ENCODE results near the gene ADK.

DNA sequence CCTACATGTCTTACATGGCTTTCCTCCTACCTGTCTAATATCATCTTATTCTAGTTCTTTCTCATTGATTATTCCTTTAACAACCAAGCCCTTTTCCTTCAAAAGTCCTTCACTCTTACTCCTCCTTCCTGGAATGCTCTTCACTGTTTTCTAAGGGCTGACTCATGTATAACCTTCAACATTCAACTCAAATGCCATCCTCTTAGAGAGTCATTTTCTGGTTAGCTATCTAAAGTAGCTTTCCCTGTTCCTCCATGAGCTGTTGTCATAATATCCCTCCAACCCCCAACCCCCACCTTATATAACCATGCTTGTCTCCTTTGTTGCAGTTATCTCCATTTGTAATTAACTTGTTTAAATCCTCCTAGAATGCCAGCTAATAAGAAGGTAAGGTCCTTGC is 286.8 kb downstream of the ADK start:
- TF ChIP-seq, protein P1, sequence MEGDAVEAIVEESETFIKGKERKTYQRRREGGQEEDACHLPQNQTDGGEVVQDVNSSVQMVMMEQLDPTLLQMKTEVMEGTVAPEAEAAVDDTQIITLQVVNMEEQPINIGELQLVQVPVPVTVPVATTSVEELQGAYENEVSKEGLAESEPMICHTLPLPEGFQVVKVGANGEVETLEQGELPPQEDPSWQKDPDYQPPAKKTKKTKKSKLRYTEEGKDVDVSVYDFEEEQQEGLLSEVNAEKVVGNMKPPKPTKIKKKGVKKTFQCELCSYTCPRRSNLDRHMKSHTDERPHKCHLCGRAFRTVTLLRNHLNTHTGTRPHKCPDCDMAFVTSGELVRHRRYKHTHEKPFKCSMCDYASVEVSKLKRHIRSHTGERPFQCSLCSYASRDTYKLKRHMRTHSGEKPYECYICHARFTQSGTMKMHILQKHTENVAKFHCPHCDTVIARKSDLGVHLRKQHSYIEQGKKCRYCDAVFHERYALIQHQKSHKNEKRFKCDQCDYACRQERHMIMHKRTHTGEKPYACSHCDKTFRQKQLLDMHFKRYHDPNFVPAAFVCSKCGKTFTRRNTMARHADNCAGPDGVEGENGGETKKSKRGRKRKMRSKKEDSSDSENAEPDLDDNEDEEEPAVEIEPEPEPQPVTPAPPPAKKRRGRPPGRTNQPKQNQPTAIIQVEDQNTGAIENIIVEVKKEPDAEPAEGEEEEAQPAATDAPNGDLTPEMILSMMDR (conservative IDR thresholded peaks at IDR 0.05 in 1 of 2, IDR thresholded peaks at IDR 0.05 in 1 of 2; ENCODE audit: low read depth in 1 of 2, low read length in 2 of 2): no peak
- TF ChIP-seq EZH2 (IDR thresholded peaks at IDR 0.05; ENCODE audit: low read length, missing control alignments): no peak

All from fibroblast of lung (primary cell).